Memory B cell (primary cell): Measurements from ENCODE around the gene CDK3.

Source experiments
- ATAC-seq: fragments of 150-1000 bp; cut with Tn5 transposase; 2 replicates; pipeline ENCODE4 v1.10.0; 2021; ENCODE audit warnings: low read depth, mild to moderate bottlenecking, moderate library complexity
- DNase-seq, 2 donors: peaks; one replicate each; pipeline ENCODE4 v3.0.0; 2022; ENCODE audit warnings: low spot score in 2 of 2
- H3K27ac Mint-ChIP-seq: one replicate; pipeline ENCODE4 v1.8.0; 2022; ENCODE audit warnings: mild to moderate bottlenecking, moderate library complexity, mixed read lengths
- H3K27me3 Mint-ChIP-seq: one replicate; pipeline ENCODE4 v1.8.0; 2022; ENCODE audit warnings: mixed read lengths
- H3K36me3 Mint-ChIP-seq: one replicate; pipeline ENCODE4 v1.8.0; 2022; ENCODE audit warnings: mild to moderate bottlenecking, mixed read lengths
- H3K4me1 Mint-ChIP-seq: one replicate; pipeline ENCODE4 v1.8.0; 2022; ENCODE audit warnings: mixed read lengths
- H3K4me3 Mint-ChIP-seq: one replicate; pipeline ENCODE4 v1.8.0; 2022; ENCODE audit warnings: mild to moderate bottlenecking, moderate library complexity, mixed read lengths
- H3K9me3 Mint-ChIP-seq: one replicate; pipeline ENCODE4 v1.8.0; 2022; ENCODE audit warnings: mixed read lengths

Gene CDK3

GRCh38 chr17:76002100-76002499 is 1.4 kb downstream of the CDK3 start:
- Mint-ChIP-seq H3K27me3 (no peaks in the 10 kb centered on the region), H3K36me3 (no peaks in the 10 kb centered on the region), H3K4me3 (no peak overlapping the region), H3K4me1 (peaks cover 14% of the 10 kb centered on the region), H3K9me3 (no peaks in the 10 kb centered on the region), H3K27ac (no peak overlapping the region)
- ATAC-seq = no peak
- no peak for DNase-seq

- ATAC-seq = no peak
- Mint-ChIP-seq H3K9me3 (no peaks in the 10 kb centered on the region), H3K4me3 (no peak overlapping the region), H3K36me3 (no peaks in the 10 kb centered on the region), H3K4me1 (peaks cover 8% of the 10 kb centered on the region), H3K27ac (peak overlapping the region; percentile 25), H3K27me3 (no peaks in the 10 kb centered on the region)
- DNase-seq = no peak
Measured at GRCh38 chr17:76003915-76004314, 3.3 kb downstream of the CDK3 start.

- DNase-seq (no peak), ATAC-seq (no peak)
- Mint-ChIP-seq H3K4me3 (no peak overlapping the region), H3K9me3 (no peaks in the 10 kb centered on the region), H3K27me3 (no peaks in the 10 kb centered on the region), H3K27ac (no peak overlapping the region), H3K4me1 (peaks cover 8% of the 10 kb centered on the region), H3K36me3 (no peaks in the 10 kb centered on the region)
Measured at GRCh38 chr17:76004750-76005262, 4.2 kb downstream of the CDK3 start.

GRCh38 chr17:76005263-76006149 is 4.9 kb downstream of the CDK3 start:
- no peak overlapping the region for H3K4me3 Mint-ChIP-seq
- no peaks in the 10 kb centered on the region for H3K27me3 Mint-ChIP-seq
- no peaks in the 10 kb centered on the region for H3K9me3 Mint-ChIP-seq
- peaks cover 8% of the 10 kb centered on the region for H3K4me1 Mint-ChIP-seq
- ATAC-seq (peak; percentile 85), DNase-seq (peak; percentile 75 to 90)
- no peaks in the 10 kb centered on the region for H3K36me3 Mint-ChIP-seq
- H3K27ac Mint-ChIP-seq = no peak overlapping the region

- Mint-ChIP-seq H3K27me3 (no peaks in the 10 kb centered on the region), H3K4me1 (peaks cover 8% of the 10 kb centered on the region), H3K9me3 (no peaks in the 10 kb centered on the region), H3K27ac (no peak overlapping the region), H3K4me3 (no peak overlapping the region), H3K36me3 (no peaks in the 10 kb centered on the region)
- DNase-seq (no peak), ATAC-seq (no peak)
Measured at GRCh38 chr17:76007131-76007849, 6.6 kb downstream of the CDK3 start.

- Mint-ChIP-seq H3K27me3 (no peaks in the 10 kb centered on the region), H3K36me3 (no peaks in the 10 kb centered on the region)
Measured at GRCh38 chr17:76007850-76008165, 7.2 kb downstream of the CDK3 start.

GRCh38 chr17:76008208-76008607 is 7.6 kb downstream of the CDK3 start:
- ATAC-seq (no peak), DNase-seq (no peak)
- Mint-ChIP-seq H3K36me3 (no peaks in the 10 kb centered on the region), H3K4me1 (peaks cover 8% of the 10 kb centered on the region), H3K9me3 (no peaks in the 10 kb centered on the region), H3K27me3 (no peaks in the 10 kb centered on the region), H3K27ac (no peak overlapping the region), H3K4me3 (no peak overlapping the region)

More at GRCh38 chr17:76007850-76008165, 7.2 kb downstream of the CDK3 start:
- no peak overlapping the region for H3K4me3 Mint-ChIP-seq
- no peak overlapping the region for H3K27ac Mint-ChIP-seq
- H3K4me1 Mint-ChIP-seq = peaks cover 8% of the 10 kb centered on the region
- ATAC-seq (no peak), DNase-seq (no peak)
- no peaks in the 10 kb centered on the region for H3K9me3 Mint-ChIP-seq

- Mint-ChIP-seq H3K4me1 (peaks cover 8% of the 10 kb centered on the region), H3K9me3 (no peaks in the 10 kb centered on the region), H3K36me3 (no peaks in the 10 kb centered on the region), H3K27me3 (no peaks in the 10 kb centered on the region), H3K4me3 (no peak overlapping the region), H3K27ac (no peak overlapping the region)
- ATAC-seq = no peak
- DNase-seq = no peak
Measured at GRCh38 chr17:76008630-76009425, 8.2 kb downstream of the CDK3 start.

- H3K36me3 Mint-ChIP-seq = no peaks in the 10 kb centered on the region
- H3K9me3 Mint-ChIP-seq = no peaks in the 10 kb centered on the region
- H3K4me3 Mint-ChIP-seq = no peak overlapping the region
- ATAC-seq = no peak
- no peak for DNase-seq
- peak overlapping the region; percentile 26 for H3K27ac Mint-ChIP-seq
- H3K4me1 Mint-ChIP-seq = peaks cover 10% of the 10 kb centered on the region
- no peaks in the 10 kb centered on the region for H3K27me3 Mint-ChIP-seq
Measured at GRCh38 chr17:76009447-76009846, 8.8 kb downstream of the CDK3 start.

- Mint-ChIP-seq H3K4me1 (peaks cover 10% of the 10 kb centered on the region), H3K4me3 (no peak overlapping the region)
Measured at GRCh38 chr17:76009969-76010661, 9.5 kb downstream of the CDK3 start.

GRCh38 chr17:76011951-76012350 is 11.3 kb downstream of the CDK3 start:
- H3K27me3 Mint-ChIP-seq = no peaks in the 10 kb centered on the region
- no peak overlapping the region for H3K4me3 Mint-ChIP-seq
- no peak for DNase-seq

More at GRCh38 chr17:76009969-76010661, 9.5 kb downstream of the CDK3 start:
- Mint-ChIP-seq H3K27ac (peak overlapping the region; percentile 26), H3K36me3 (no peaks in the 10 kb centered on the region), H3K9me3 (no peaks in the 10 kb centered on the region), H3K27me3 (no peaks in the 10 kb centered on the region)
- no peak for ATAC-seq
- no peak for DNase-seq

GRCh38 chr17:76013377-76013932 is 12.8 kb downstream of the CDK3 start:
- ATAC-seq = no peak
- peaks cover 3% of the 10 kb centered on the region for H3K4me1 Mint-ChIP-seq
- H3K4me3 Mint-ChIP-seq = no peak overlapping the region
- no peaks in the 10 kb centered on the region for H3K27me3 Mint-ChIP-seq
- no peaks in the 10 kb centered on the region for H3K36me3 Mint-ChIP-seq
- no peak for DNase-seq
- H3K9me3 Mint-ChIP-seq = no peaks in the 10 kb centered on the region
- no peak overlapping the region for H3K27ac Mint-ChIP-seq

More at GRCh38 chr17:76011951-76012350, 11.3 kb downstream of the CDK3 start:
- H3K4me1 Mint-ChIP-seq = peaks cover 3% of the 10 kb centered on the region
- ATAC-seq = no peak
- no peak overlapping the region for H3K27ac Mint-ChIP-seq
- H3K36me3 Mint-ChIP-seq = no peaks in the 10 kb centered on the region
- no peaks in the 10 kb centered on the region for H3K9me3 Mint-ChIP-seq
